GM12878 (cell line): Measurements from ENCODE around the gene FBLN1. TPM values are rescaled to one million over a fixed set of nuclear protein-coding genes. Genes with fewer than 3 reads are reported as not detected.

ENCODE experiments used
- ATAC-seq: fragments of 200-7000 bp; cut with Tn5 transposase; 3 replicates; pipeline ENCODE4 v1.9.1; 2020; ENCODE audit warnings: mild to moderate bottlenecking, moderate library complexity
- BruUV-seq: library from RNA; stranded (reverse); fragments of 400-500 nt; replicated peaks from 2 replicates; lab custom pipeline; 2021; lab: Mats Ljungman, UMichigan
- CTCF ChIA-PET: fragments of 300-600 bp; sonication (Branson Sonifier 250); formaldehyde crosslinking; extraction: SDS; loops from one replicate; lab custom pipeline; 2021; ENCODE audit warnings: inconsistent platforms; lab: Yijun Ruan, JAX
- POLR2A ChIA-PET: fragments of 350-600 bp; formaldehyde crosslinking; extraction: SDS; loops from one replicate; lab custom pipeline; 2021; ENCODE audit warnings: inconsistent platforms; lab: Charles Lee
- RAD21 ChIA-PET: fragments of 300-600 bp; sonication (Branson Sonifier 250); formaldehyde crosslinking; loops from one replicate; lab custom pipeline; 2023; ENCODE audit warnings: antibody characterized with exemption; ENCODE audit not compliant: unreplicated experiment; lab: Charles Lee
- SMC1A ChIA-PET: fragments of 300-600 bp; sonication (Branson Sonifier 250); formaldehyde crosslinking; loops from one replicate; lab custom pipeline; 2023; ENCODE audit not compliant: unreplicated experiment, uncharacterized antibody; lab: Charles Lee
- DNase-seq: peaks from one replicate; pipeline ENCODE4 v3.0.0-alpha.2; 2011; ENCODE audit warnings: low read depth, low spot score
- FAIRE-seq: peaks from 3 replicates; lab custom pipeline; 2011; peaks lifted over from hg19 to GRCh38; lab: Jason Lieb, UNC
- H2AFZ ChIP-seq: 2 replicates; pipeline ENCODE4 v1.6.0; 2011; ENCODE audit warnings: low read depth, low read length, control low read depth; ENCODE audit not compliant: control insufficient read depth
- H3K27ac ChIP-seq: 2 replicates; pipeline ENCODE4 v1.5.1; 2011; ENCODE audit warnings: control low read depth; ENCODE audit not compliant: control insufficient read depth, insufficient read depth
- H3K27me3 ChIP-seq, 2 experiments: replicated peaks in 1 of 2; 2 replicates each; pipeline versions ENCODE4 v1.6.0 to v1.6.1; 2011; ENCODE audit warnings: low read length in 1 of 2; ENCODE audit not compliant: control insufficient read depth in 2 of 2, insufficient read depth in 2 of 2
- H3K36me3 ChIP-seq, 2 experiments: 2 replicates each; pipeline ENCODE4 v1.5.1; 2011; ENCODE audit warnings: low read length in 1 of 2; ENCODE audit not compliant: control insufficient read depth in 2 of 2, insufficient read depth in 2 of 2
- H3K4me1 ChIP-seq: 2 replicates; pipeline ENCODE4 v1.6.1; 2011; ENCODE audit warnings: mild to moderate bottlenecking, low read length, moderate library complexity, mixed read lengths; ENCODE audit not compliant: control insufficient read depth, insufficient read depth
- H3K4me2 ChIP-seq: 2 replicates; pipeline ENCODE4 v1.6.0; 2011; ENCODE audit warnings: control low read depth; ENCODE audit not compliant: control insufficient read depth, insufficient read depth
- H3K4me3 ChIP-seq: fragments of 200-600 bp; sonication (generic); 2 replicates; pipeline ENCODE4 v1.5.1; 2016
- H3K79me2 ChIP-seq: 2 replicates; pipeline ENCODE4 v1.6.0; 2011; ENCODE audit warnings: low read length; ENCODE audit not compliant: control insufficient read depth, insufficient read depth
- H3K9ac ChIP-seq: 2 replicates; pipeline ENCODE4 v1.8.0; 2011; ENCODE audit warnings: low read length, control low read depth, mixed read lengths; ENCODE audit not compliant: control insufficient read depth, insufficient read depth
- H3K9me3 ChIP-seq: replicated peaks from 3 replicates; pipeline ENCODE4 v1.5.1; 2011; ENCODE audit warnings: mild to moderate bottlenecking, low read length; ENCODE audit not compliant: control insufficient read depth, insufficient read depth
- H4K20me1 ChIP-seq: 2 replicates; pipeline ENCODE4 v1.6.0; 2011; ENCODE audit not compliant: control insufficient read depth, insufficient read depth
- BCLAF1 ChIP-seq: fragments of 450-650 bp; IDR thresholded peaks from 2 replicates; pipeline ENCODE4 v1.6.1; 2017; ENCODE audit warnings: antibody characterized with exemption, mild to moderate bottlenecking, moderate library complexity
- CEBPB ChIP-seq, 2 experiments: fragments of 150-350 bp in 1 of 2; IDR thresholded peaks; 2 replicates each; pipeline ENCODE4 v1.6.1; 2012 to 2014; ENCODE audit warnings: low read depth in 2 of 2, low read length in 2 of 2, borderline replicate concordance in 1 of 2, inconsistent platforms in 1 of 2
- CHD2 ChIP-seq: IDR thresholded peaks from 2 replicates; pipeline ENCODE4 v1.6.1; 2011; ENCODE audit warnings: low read depth, low read length, improper control_type of control experiment, borderline replicate concordance
- DPF2 ChIP-seq: fragments of 450-650 bp; IDR thresholded peaks from 2 replicates; pipeline ENCODE4 v1.6.1; 2017; ENCODE audit warnings: mild to moderate bottlenecking
- E2F4 ChIP-seq: IDR thresholded peaks from 2 replicates; pipeline ENCODE4 v1.6.1; 2012; ENCODE audit warnings: low read depth, low read length, improper control_type of control experiment
- EZH2 ChIP-seq: IDR thresholded peaks from 2 replicates; pipeline ENCODE4 v1.6.1; 2012; ENCODE audit warnings: low read depth, mild to moderate bottlenecking, control low read depth, inconsistent platforms, low read length, borderline replicate concordance; ENCODE audit not compliant: control insufficient read depth
- GATAD2B ChIP-seq: fragments of 450-650 bp; conservative IDR thresholded peaks from 2 replicates; pipeline ENCODE4 v1.6.1; 2017; ENCODE audit warnings: low read depth, mild to moderate bottlenecking, moderate library complexity
- NFYB ChIP-seq: IDR thresholded peaks from 2 replicates; pipeline ENCODE4 v1.6.1; 2011; ENCODE audit warnings: low read depth, mild to moderate bottlenecking, low read length, improper control_type of control experiment, moderate library complexity; ENCODE audit not compliant: insufficient read depth
- NR2F1 ChIP-seq: fragments of 450-650 bp; conservative IDR thresholded peaks from 2 replicates; pipeline ENCODE4 v1.6.1; 2017; ENCODE audit warnings: mild to moderate bottlenecking
- POLR2A ChIP-seq: IDR thresholded peaks from 2 replicates; pipeline ENCODE4 v1.6.1; 2011; ENCODE audit warnings: low read depth, mild to moderate bottlenecking, low read length
- RCOR1 ChIP-seq: conservative IDR thresholded peaks from 2 replicates; pipeline ENCODE4 v1.6.1; 2012; ENCODE audit warnings: low read depth, low read length, improper control_type of control experiment
- RUNX3 ChIP-seq: IDR thresholded peaks from 2 replicates; pipeline ENCODE4 v1.6.1; 2012; ENCODE audit warnings: low read length, inconsistent platforms
- SIX5 ChIP-seq: IDR thresholded peaks from 2 replicates; pipeline ENCODE4 v1.6.1; 2011; ENCODE audit warnings: mild to moderate bottlenecking, low read depth, low read length, moderate library complexity; ENCODE audit not compliant: severe bottlenecking
- SREBF2 ChIP-seq: IDR thresholded peaks from 2 replicates; pipeline ENCODE4 v1.6.1; 2012; ENCODE audit warnings: mild to moderate bottlenecking, low read length
- TCF3 ChIP-seq: IDR thresholded peaks from 2 replicates; pipeline ENCODE4 v1.6.1; 2012; ENCODE audit warnings: low read depth, mild to moderate bottlenecking, low read length, borderline replicate concordance; ENCODE audit not compliant: insufficient read depth
- WGBS: methylation state at CpG from one replicate; pipeline ENCODE4 v1.1.6; 2016; ENCODE audit warnings: low lambda C conversion rate; ENCODE audit not compliant: insufficient replicate concordance, insufficient coverage; ENCODE audit errors: missing lambda C conversion rate; 5-methylcytosine and 5-hydroxymethylcytosine counted together
- in situ Hi-C: fragments of 300-500 bp; cut with MboI; formaldehyde crosslinking; loops from 9 replicates; pipeline ENCODE4 v1.14.3; 2018; ENCODE audit warnings: mixed read lengths
- intact Hi-C: fragments of 100-400 bp; cut with micrococcal nuclease; formaldehyde crosslinking; loops from one replicate; pipeline ENCODE4 v1.14.2; 2022; ENCODE audit not compliant: unreplicated experiment
- polyA plus RNA-seq, 11 experiments: library from polyadenylated mRNA; depleted of rRNA in 4 of 11; unstranded in 6 of 11; stranded (reverse) in 5 of 11; fragments of >200 nt; fragmentation: Nextera tagmentation in 4 of 11; fragmentation: Illumina TruSeq in 1 of 11; extraction: Ambion mirVana in 4 of 11; extraction: Trizol in 1 of 11; gene quantifications; 1 replicate in 1 of 11; 2 replicates in 10 of 11; pipeline versions ENCODE4 v1.2.1 to v1.2.3, GENCODE V29; 2011 to 2016; ENCODE audit warnings: inconsistent platforms in 2 of 11, missing spikeins in 2 of 11, low read depth in 1 of 11
- total RNA-seq, 4 experiments: library from RNA; depleted of rRNA in 3 of 4; stranded (reverse); fragments of >200 nt in 3 of 4; fragmentation: Illumina TruSeq in 1 of 4; extraction: Trizol in 1 of 4; gene quantifications; 2 replicates each; pipeline versions ENCODE4 v1.2.1 to v1.2.3, GENCODE V29; 2013 to 2021

The FBLN1 gene
- total and polyA plus RNA-seq, 10 of the 15 experiments (the other 5 are each of a cell fraction or from before 2014, with no cell fraction given): 0.20 to 0.51 TPM; not detected in 8

GRCh38 chr22:45521178-45521577, 18.5 kb downstream of the FBLN1 start (continued):
- TF ChIP-seq POLR2A (no peak), RUNX3 (no peak)
- TF ChIP-seq, all 136 proteins: peak for 0

- TF ChIP-seq EZH2 (no peak), DPF2 (no peak), NFYB (no peak), SIX5 (no peak), BCLAF1 (no peak), GATAD2B (no peak), CEBPB (IDR thresholded peaks at IDR 0.05; ENCODE audit: borderline replicate concordance in 1 of 2, low read depth in 2 of 2, low read length in 2 of 2) (no peak), CHD2 (no peak), NR2F1 (no peak), E2F4 (no peak), RCOR1 (no peak), SREBF2 (no peak), TCF3 (no peak)
- TF ChIP-seq, all 136 proteins: peak for 0
- CTCF ChIA-PET: no interaction called here
- Histone ChIP-seq H2AFZ (no peak overlapping the region), H3K9me3 (no peaks in the 10 kb centered on the region; the same call in 2 of the 3 replicates), H3K9ac (no peak overlapping the region), H3K27ac (no peak overlapping the region), H3K4me3 (no peak overlapping the region), H3K79me2 (no peaks in the 10 kb centered on the region), H3K4me2 (no peak overlapping the region), H3K27me3 (peaks cover 2 to 7% of the 10 kb centered on the region in 2 experiments), H3K4me1 (no peaks in the 10 kb centered on the region), H4K20me1 (no peaks in the 10 kb centered on the region), H3K36me3 (no peaks in the 10 kb centered on the region; a peak in 1 of 4 replicates)
- DNase-seq (no peak), FAIRE-seq (no peak), ATAC-seq (no peak)
- POLR2A ChIA-PET: no interaction called here
- 9% methylated on average over 5 of the region's 5 CpGs for WGBS
- RAD21 ChIA-PET: no interaction called here
- in situ Hi-C loops (no loop called here), intact Hi-C loops (no loop called here)
- SMC1A ChIA-PET: no interaction called here
- BruUV-seq: no TSS peak
Observed at GRCh38 chr22:45522462-45522861, 19.8 kb downstream of the FBLN1 start.
